H9 (cell line): Measurements from ENCODE around the gene TUB. TPM values are rescaled to one million over a fixed set of nuclear protein-coding genes. Genes with fewer than 3 reads are reported as not detected.

ENCODE experiments used
- DNase-seq: peaks from one replicate; pipeline ENCODE4 v3.0.0-alpha.2; 2017
- H2AFZ ChIP-seq: one replicate; pipeline ENCODE4 v1.6.1; 2013; ENCODE audit warnings: mild to moderate bottlenecking, low read length, control low read depth, moderate library complexity
- H2AK5ac ChIP-seq: 2 replicates; pipeline ENCODE4 v1.6.1; 2013; ENCODE audit warnings: low read length, control low read depth, mixed read lengths; ENCODE audit not compliant: insufficient read length
- H2BK120ac ChIP-seq: one replicate; pipeline ENCODE4 v1.6.1; 2013; ENCODE audit warnings: low read depth, mild to moderate bottlenecking, low read length, control low read depth, inconsistent platforms; ENCODE audit not compliant: poor library complexity, severe bottlenecking
- H2BK12ac ChIP-seq: 2 replicates; pipeline ENCODE4 v1.6.1; 2013; ENCODE audit warnings: low read length, control low read depth, mixed read lengths, low read depth; ENCODE audit not compliant: insufficient read length
- H2BK15ac ChIP-seq: 2 replicates; pipeline ENCODE4 v1.6.1; 2013; ENCODE audit warnings: low read depth, low read length, control low read depth
- H2BK20ac ChIP-seq: one replicate; pipeline ENCODE4 v1.6.1; 2013; ENCODE audit warnings: low read depth, mild to moderate bottlenecking, low read length, control low read depth, inconsistent platforms; ENCODE audit not compliant: poor library complexity, severe bottlenecking
- H2BK5ac ChIP-seq: 2 replicates; pipeline ENCODE4 v1.6.1; 2013; ENCODE audit warnings: low read length, control low read depth, mixed read lengths; ENCODE audit not compliant: insufficient read length
- H3K14ac ChIP-seq: 2 replicates; pipeline ENCODE4 v1.6.1; 2013; ENCODE audit warnings: low read length, control low read depth; ENCODE audit not compliant: insufficient read depth
- H3K18ac ChIP-seq: 2 replicates; pipeline ENCODE4 v1.6.1; 2013; ENCODE audit warnings: low read depth, mild to moderate bottlenecking, mixed read lengths, low read length, control low read depth; ENCODE audit not compliant: insufficient read length
- H3K23ac ChIP-seq: 2 replicates; pipeline ENCODE4 v1.6.1; 2013; ENCODE audit warnings: low read length, control low read depth, mixed read lengths, low read depth; ENCODE audit not compliant: insufficient read length
- H3K23me2 ChIP-seq: 2 replicates; pipeline ENCODE4 v1.6.1; 2013; ENCODE audit warnings: low read depth, mild to moderate bottlenecking, mixed read lengths, low read length, control low read depth; ENCODE audit not compliant: insufficient read length, poor library complexity, severe bottlenecking
- H3K27ac ChIP-seq: 2 replicates; pipeline ENCODE4 v1.5.1; 2013; ENCODE audit warnings: low read length, control low read depth, mixed read lengths, low read depth; ENCODE audit not compliant: insufficient read length
- H3K27me3 ChIP-seq: 2 replicates; pipeline ENCODE4 v1.6.1; 2013; ENCODE audit warnings: low read length, control low read depth, inconsistent platforms; ENCODE audit not compliant: insufficient read depth
- H3K4ac ChIP-seq: 2 replicates; pipeline ENCODE4 v1.6.1; 2013; ENCODE audit warnings: low read depth, mild to moderate bottlenecking, control low read depth, inconsistent platforms, low read length, moderate library complexity
- H3K4me1 ChIP-seq: 2 replicates; pipeline ENCODE4 v1.6.1; 2013; ENCODE audit warnings: low read length, control low read depth, inconsistent platforms; ENCODE audit not compliant: insufficient read depth
- H3K4me2 ChIP-seq: 2 replicates; pipeline ENCODE4 v1.6.1; 2013; ENCODE audit warnings: low read length, control low read depth, mixed read lengths; ENCODE audit not compliant: insufficient read length, insufficient read depth
- H3K56ac ChIP-seq: 2 replicates; pipeline ENCODE4 v1.6.1; 2013; ENCODE audit warnings: low read depth, mild to moderate bottlenecking, mixed read lengths, low read length, control low read depth; ENCODE audit not compliant: insufficient read length
- H3K79me1 ChIP-seq: 2 replicates; pipeline ENCODE4 v1.6.1; 2013; ENCODE audit warnings: low read depth, mild to moderate bottlenecking, moderate library complexity, low read length, control low read depth, inconsistent platforms; ENCODE audit not compliant: insufficient read depth, poor library complexity, severe bottlenecking
- H3K79me2 ChIP-seq: 2 replicates; pipeline ENCODE4 v1.6.1; 2013; ENCODE audit warnings: low read length, control low read depth, inconsistent platforms; ENCODE audit not compliant: insufficient read depth
- H3K9ac ChIP-seq: 2 replicates; pipeline ENCODE4 v1.6.1; 2013; ENCODE audit warnings: low read length, control low read depth, mixed read lengths; ENCODE audit not compliant: insufficient read length; ENCODE audit errors: extremely low read depth
- H3K9me3 ChIP-seq: one replicate; pipeline ENCODE4 v1.6.1; 2013; ENCODE audit warnings: low read depth, low read length, inconsistent platforms; ENCODE audit not compliant: control insufficient read depth
- H3T11ph ChIP-seq: one replicate; pipeline ENCODE4 v1.6.1; 2013; ENCODE audit warnings: mild to moderate bottlenecking, low read length, control low read depth, inconsistent platforms
- H4K20me1 ChIP-seq: one replicate; pipeline ENCODE4 v1.6.1; 2013; ENCODE audit not compliant: control insufficient read depth, insufficient read length, insufficient read depth
- H4K5ac ChIP-seq: 2 replicates; pipeline ENCODE4 v1.6.1; 2013; ENCODE audit warnings: low read depth, mild to moderate bottlenecking, mixed read lengths, low read length, control low read depth; ENCODE audit not compliant: insufficient read length
- H4K8ac ChIP-seq: replicated peaks from 2 replicates; pipeline ENCODE4 v1.6.1; 2013; ENCODE audit warnings: low read length, control low read depth, mixed read lengths, low read depth; ENCODE audit not compliant: insufficient read length
- H4K91ac ChIP-seq: 2 replicates; pipeline ENCODE4 v1.6.1; 2013; ENCODE audit warnings: low read depth, mild to moderate bottlenecking, moderate library complexity, mixed read lengths, low read length, control low read depth; ENCODE audit not compliant: insufficient read length
- H3K27ac Mint-ChIP-seq, 3 experiments: 2 replicates in 2 of 3; 3 replicates in 1 of 3; pipeline ENCODE4 v1.8.0; 2020 to 2021; ENCODE audit warnings: mixed read lengths in 3 of 3, mild to moderate bottlenecking in 1 of 3, moderate library complexity in 1 of 3
- H3K27me3 Mint-ChIP-seq: 2 replicates; pipeline ENCODE4 v1.8.0; 2021; ENCODE audit warnings: low read depth, mild to moderate bottlenecking, moderate library complexity, mixed read lengths
- H3K36me3 Mint-ChIP-seq, 3 experiments: 2 replicates in 2 of 3; 3 replicates in 1 of 3; pipeline ENCODE4 v1.8.0; 2020 to 2021; ENCODE audit warnings: low read depth in 3 of 3, mixed read lengths in 3 of 3; ENCODE audit not compliant: insufficient read depth in 1 of 3
- H3K4me1 Mint-ChIP-seq, 2 experiments: 2 replicates each; pipeline ENCODE4 v1.8.0; 2020; ENCODE audit warnings: mixed read lengths in 2 of 2
- H3K4me3 Mint-ChIP-seq, 2 experiments: 2 replicates in 1 of 2; 3 replicates in 1 of 2; pipeline ENCODE4 v1.8.0; 2020 to 2021; ENCODE audit warnings: mild to moderate bottlenecking in 2 of 2, mixed read lengths in 2 of 2, moderate library complexity in 1 of 2
- H3K9me3 Mint-ChIP-seq, 2 experiments: 2 replicates in 1 of 2; 3 replicates in 1 of 2; pipeline ENCODE4 v1.8.0; 2020; ENCODE audit warnings: mild to moderate bottlenecking in 2 of 2, mixed read lengths in 2 of 2, moderate library complexity in 1 of 2
- WGBS: extraction: QIAGEN DNeasy Blood & Tissue Kit; methylation state at CpG from one replicate; pipeline ENCODE4 v1.1.7; 2013; ENCODE audit warnings: missing lambda C conversion rate, low lambda C conversion rate, mixed read lengths; ENCODE audit not compliant: insufficient read length; ENCODE audit errors: extremely low coverage; 5-methylcytosine and 5-hydroxymethylcytosine counted together
- total RNA-seq: library from RNA; stranded (reverse); gene quantifications from 2 replicates; pipeline ENCODE4 v1.2.1, GENCODE V29; 2021
- TF ChIP-seq, protein P1 (sequence below): fragments of 200-600 bp; sonication (generic); conservative IDR thresholded peaks from 3 replicates; pipeline ENCODE4 v1.8.0; 2021; ENCODE audit warnings: antibody characterized with exemption, mild to moderate bottlenecking

Gene TUB
- total RNA-seq, 1 experiment from 2014 or later: 14.8 TPM

DNA sequence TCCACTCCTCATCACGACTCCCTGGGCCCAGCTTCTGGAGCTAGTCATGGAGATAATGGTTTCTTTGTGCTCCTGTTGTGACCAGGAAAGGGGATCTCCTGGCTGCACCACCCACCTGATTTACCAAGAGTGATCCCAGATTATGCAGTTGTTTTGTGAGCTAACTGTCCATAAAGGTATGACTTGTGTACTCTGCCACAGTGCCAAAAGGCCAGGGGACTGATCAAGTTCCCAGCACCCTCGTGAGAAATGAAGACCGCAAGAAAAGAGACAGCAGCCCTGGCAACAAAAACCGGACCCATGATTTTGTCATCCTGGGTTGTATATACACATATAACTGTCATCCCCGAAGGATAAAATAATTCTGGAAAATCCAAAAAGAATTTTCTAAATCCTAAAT, 26.6 kb downstream of the TUB start:
- TF ChIP-seq, protein P1, sequence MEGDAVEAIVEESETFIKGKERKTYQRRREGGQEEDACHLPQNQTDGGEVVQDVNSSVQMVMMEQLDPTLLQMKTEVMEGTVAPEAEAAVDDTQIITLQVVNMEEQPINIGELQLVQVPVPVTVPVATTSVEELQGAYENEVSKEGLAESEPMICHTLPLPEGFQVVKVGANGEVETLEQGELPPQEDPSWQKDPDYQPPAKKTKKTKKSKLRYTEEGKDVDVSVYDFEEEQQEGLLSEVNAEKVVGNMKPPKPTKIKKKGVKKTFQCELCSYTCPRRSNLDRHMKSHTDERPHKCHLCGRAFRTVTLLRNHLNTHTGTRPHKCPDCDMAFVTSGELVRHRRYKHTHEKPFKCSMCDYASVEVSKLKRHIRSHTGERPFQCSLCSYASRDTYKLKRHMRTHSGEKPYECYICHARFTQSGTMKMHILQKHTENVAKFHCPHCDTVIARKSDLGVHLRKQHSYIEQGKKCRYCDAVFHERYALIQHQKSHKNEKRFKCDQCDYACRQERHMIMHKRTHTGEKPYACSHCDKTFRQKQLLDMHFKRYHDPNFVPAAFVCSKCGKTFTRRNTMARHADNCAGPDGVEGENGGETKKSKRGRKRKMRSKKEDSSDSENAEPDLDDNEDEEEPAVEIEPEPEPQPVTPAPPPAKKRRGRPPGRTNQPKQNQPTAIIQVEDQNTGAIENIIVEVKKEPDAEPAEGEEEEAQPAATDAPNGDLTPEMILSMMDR: no peak
- no peak overlapping the region for H3T11ph ChIP-seq
- no CpG with 5 or more reads among the region's 5 CpGs for WGBS

More for the DNA sequence above, 26.6 kb downstream of the TUB start:
- Mint-ChIP-seq H3K27me3 (no peaks in the 10 kb centered on the region), H3K4me3 (no peak overlapping the region), H3K4me1 (no peaks in the 10 kb centered on the region), H3K36me3 (peaks cover 0 to 54% (median 19%) of the 10 kb centered on the region in 3 experiments; a peak in 4 of 7 replicates), H3K9me3 (no peaks in the 10 kb centered on the region), H3K27ac (no peak overlapping the region)
- Histone ChIP-seq H3K27me3 (no peaks in the 10 kb centered on the region), H4K20me1 (no peaks in the 10 kb centered on the region), H2AFZ (no peak overlapping the region), H3K4me2 (no peak overlapping the region), H3K27ac (no peak overlapping the region), H3K18ac (no peak overlapping the region), H2BK20ac (no peak overlapping the region), H4K8ac (no peak overlapping the region), H3K9me3 (no peaks in the 10 kb centered on the region), H4K91ac (no peak overlapping the region), H3K79me2 (no peaks in the 10 kb centered on the region; the same call in 1 of the 2 replicates), H3K9ac (no peak overlapping the region), H2BK5ac (no peak overlapping the region), H3K23ac (no peak overlapping the region), H3K56ac (no peak overlapping the region), H2AK5ac (no peak overlapping the region), H2BK15ac (no peak overlapping the region), H2BK12ac (no peak overlapping the region), H3K23me2 (no peaks in the 10 kb centered on the region), H4K5ac (no peak overlapping the region), H3K4ac (no peak overlapping the region), H2BK120ac (no peak overlapping the region), H3K79me1 (no peaks in the 10 kb centered on the region), H3K14ac (no peak overlapping the region), H3K4me1 (no peaks in the 10 kb centered on the region)
- no peak for DNase-seq
